Measurements from ENCODE around the gene DHX40.

Gene DHX40

DNA sequence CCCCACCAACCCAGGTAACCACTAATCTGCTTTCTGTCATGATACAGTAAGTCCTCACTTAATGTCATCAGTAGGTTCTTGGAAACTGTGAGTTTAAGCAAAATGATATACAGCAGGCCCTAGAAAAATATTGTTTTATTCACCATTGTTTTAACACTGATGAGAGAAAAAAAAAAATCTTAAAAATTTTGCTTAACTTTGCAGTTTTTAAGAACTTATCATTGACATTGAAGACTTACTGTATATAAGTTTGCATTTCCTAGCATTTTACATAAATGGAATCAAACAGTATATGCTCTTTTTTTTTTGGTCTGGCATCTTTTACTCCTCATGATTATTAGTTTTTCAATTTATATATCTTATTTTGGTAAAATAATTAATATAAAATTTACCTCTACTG lies 34.8 kb downstream of the DHX40 start:
- TF ChIP-seq, protein P1, sequence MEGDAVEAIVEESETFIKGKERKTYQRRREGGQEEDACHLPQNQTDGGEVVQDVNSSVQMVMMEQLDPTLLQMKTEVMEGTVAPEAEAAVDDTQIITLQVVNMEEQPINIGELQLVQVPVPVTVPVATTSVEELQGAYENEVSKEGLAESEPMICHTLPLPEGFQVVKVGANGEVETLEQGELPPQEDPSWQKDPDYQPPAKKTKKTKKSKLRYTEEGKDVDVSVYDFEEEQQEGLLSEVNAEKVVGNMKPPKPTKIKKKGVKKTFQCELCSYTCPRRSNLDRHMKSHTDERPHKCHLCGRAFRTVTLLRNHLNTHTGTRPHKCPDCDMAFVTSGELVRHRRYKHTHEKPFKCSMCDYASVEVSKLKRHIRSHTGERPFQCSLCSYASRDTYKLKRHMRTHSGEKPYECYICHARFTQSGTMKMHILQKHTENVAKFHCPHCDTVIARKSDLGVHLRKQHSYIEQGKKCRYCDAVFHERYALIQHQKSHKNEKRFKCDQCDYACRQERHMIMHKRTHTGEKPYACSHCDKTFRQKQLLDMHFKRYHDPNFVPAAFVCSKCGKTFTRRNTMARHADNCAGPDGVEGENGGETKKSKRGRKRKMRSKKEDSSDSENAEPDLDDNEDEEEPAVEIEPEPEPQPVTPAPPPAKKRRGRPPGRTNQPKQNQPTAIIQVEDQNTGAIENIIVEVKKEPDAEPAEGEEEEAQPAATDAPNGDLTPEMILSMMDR (IDR thresholded peaks at IDR 0.05; ENCODE audit: insufficient read depth, low read length, missing control alignments) = no peak
- no peak overlapping the region for H3K4me3 ChIP-seq (ENCODE audit: low read depth, low read length)
- ChIA-PET POLR2A (no interaction called here), CTCF (no interaction called here)
- DNase-seq (ENCODE audit: low read depth, low spot score) = no peak

DNA sequence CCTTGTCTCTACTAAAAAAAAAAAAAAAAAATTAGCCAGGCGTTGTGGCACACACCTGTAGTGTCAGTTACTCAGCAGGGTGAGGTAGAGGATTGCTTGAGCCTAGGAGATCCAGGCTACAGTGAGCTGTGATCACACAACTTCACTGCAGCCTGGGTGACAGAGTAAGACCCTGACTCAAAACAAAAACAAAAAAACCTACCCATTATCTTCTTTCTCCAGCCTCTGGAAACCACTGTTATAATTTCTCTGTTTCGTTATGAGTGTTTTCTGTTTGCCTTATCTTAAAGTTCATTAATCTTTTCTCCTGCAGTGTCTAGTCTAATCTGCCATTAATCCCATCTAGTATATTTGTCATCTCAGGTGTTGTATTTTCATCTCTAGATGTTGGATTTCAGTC lies 35.7 kb downstream of the DHX40 start:
- DNase-seq (ENCODE audit: low read depth, low spot score) = no peak
- ChIA-PET CTCF (no interaction called here), POLR2A (no interaction called here)
- TF ChIP-seq, protein P1 (IDR thresholded peaks at IDR 0.05; ENCODE audit: insufficient read depth, low read length, missing control alignments) = no peak
- H3K4me3 ChIP-seq (ENCODE audit: low read depth, low read length) = no peak overlapping the region

DNA sequence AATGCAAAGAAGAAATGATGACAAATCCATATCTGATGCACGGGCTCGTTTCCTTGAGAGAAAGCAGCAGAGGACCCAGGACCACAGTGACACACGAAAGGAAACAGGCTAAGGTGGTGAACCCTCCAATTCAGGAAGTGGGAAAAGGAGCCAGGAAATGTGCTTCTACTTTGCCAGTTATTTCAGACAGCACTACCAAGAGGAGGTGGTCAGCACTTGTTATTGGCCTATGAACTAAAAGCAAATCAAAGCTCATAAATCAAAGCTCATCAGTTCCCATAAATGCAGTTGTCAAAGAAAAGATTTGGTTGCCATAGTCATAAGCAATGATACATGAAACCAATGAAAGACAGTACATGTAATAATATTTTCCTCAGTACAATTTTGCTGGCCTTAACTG lies 41.7 kb downstream of the DHX40 start:
- no peak for DNase-seq (ENCODE audit: low read depth, low spot score)
- POLR2A ChIA-PET = no interaction called here
- TF ChIP-seq, protein P1 (IDR thresholded peaks at IDR 0.05; ENCODE audit: insufficient read depth, low read length, missing control alignments) = no peak
- no peak overlapping the region for H3K4me3 ChIP-seq (ENCODE audit: low read depth, low read length)
- CTCF ChIA-PET = interaction anchor here (1.4 kb wide), 1 partner anchor 86 kb away, joined by 3 read pairs; no protein-coding TSS in a partner anchor

DNA sequence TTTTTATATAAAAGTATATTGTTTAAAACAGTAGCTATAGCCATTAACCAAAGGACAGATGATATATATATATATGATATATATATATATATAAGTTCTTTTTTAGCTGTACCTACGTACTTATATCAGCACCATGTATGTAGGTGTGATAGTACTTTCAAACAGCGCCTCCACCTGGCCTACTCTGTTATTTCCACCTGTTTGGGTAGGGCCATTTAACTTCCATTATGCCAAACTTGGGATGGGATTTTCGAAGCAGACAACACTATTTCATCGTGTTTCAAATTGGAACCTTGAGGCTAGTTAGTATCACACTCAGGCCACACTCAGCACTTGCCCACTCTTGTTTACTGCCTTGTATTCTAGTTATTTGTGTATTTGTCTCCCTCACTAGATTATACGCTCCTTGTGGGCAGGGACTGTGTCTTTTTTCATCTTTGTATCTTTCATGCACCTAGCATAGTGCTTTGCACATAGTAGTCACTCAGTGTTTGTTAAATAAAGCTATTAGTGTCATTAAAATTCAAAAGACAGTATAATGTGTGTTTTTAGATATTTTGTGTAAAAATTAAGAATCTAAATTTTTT lies 42.5 kb downstream of the DHX40 start:
- H3K4me3 ChIP-seq (ENCODE audit: low read depth, low read length) = no peak overlapping the region
- TF ChIP-seq, protein P1 (IDR thresholded peaks at IDR 0.05; ENCODE audit: insufficient read depth, low read length, missing control alignments) = no peak
- CTCF ChIA-PET = interaction anchor here (1.4 kb wide), 1 partner anchor 87 kb away, joined by 3 read pairs; no protein-coding TSS in a partner anchor
- POLR2A ChIA-PET = no interaction called here
- DNase-seq (ENCODE audit: low read depth, low spot score) = no peak

DNA sequence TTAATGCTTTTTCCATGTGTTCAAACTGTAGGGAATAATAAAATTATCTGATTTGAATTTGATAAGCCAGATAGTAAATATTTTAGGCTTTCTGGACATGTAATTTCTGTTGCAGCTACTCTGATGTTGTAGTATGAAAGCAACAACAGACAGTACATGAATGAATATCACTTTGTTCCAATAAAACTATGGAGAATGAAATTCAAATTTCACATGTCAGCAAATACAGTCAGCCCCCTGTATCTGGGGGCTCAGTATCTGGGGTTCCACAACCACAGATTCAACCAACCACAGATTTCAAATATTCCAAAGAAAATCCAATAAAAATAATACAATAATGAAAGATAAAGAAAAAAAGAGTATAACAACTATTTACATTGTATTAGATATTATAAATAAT lies 46.1 kb downstream of the DHX40 start:
- CTCF ChIA-PET = no interaction called here
- TF ChIP-seq, protein P1 (IDR thresholded peaks at IDR 0.05; ENCODE audit: insufficient read depth, low read length, missing control alignments) = no peak
- POLR2A ChIA-PET = no interaction called here
- no peak overlapping the region for H3K4me3 ChIP-seq (ENCODE audit: low read depth, low read length)
- no peak for DNase-seq (ENCODE audit: low read depth, low spot score)

DNA sequence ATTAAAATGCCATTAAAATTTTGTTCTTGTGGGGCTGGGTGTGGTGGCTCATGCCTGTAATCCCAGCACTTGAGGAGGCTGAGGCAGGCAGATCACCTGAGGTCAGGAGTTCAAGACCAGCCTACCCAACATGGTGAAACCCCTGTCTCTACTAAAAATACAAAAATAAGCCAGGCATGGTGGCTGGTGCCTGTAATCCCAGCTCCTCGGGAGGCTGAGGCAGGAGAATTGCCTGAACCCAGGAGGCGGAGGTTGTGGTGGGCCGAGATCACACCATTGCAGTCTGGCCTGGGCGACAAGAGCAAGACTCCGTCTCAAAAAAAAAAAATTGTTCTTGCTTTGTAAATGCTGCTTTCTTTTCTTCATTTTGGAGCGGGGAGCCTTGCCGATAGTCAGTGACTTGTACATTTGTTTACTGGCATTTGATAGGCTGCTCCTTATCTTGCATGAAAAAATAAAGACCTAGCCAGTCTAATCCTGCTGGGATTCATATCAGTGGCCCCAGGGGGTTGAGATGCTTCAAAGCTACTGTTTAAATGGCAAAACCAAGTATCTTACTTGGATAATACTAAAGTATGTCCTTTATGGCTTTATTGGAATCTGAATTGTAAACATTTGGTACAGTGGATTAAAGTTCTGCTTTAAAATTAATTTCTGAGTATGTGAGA lies 51.0 kb downstream of the DHX40 start:
- H3K4me3 ChIP-seq (ENCODE audit: low read depth, low read length) = no peak overlapping the region
- TF ChIP-seq, protein P1 (IDR thresholded peaks at IDR 0.05; ENCODE audit: insufficient read depth, low read length, missing control alignments) = no peak
- DNase-seq (ENCODE audit: low read depth, low spot score) = no peak
- ChIA-PET POLR2A (no interaction called here), CTCF (no interaction called here)
